Measurements from ENCODE around the gene XYLT2. TPM values are rescaled to one million over a fixed set of nuclear protein-coding genes. Genes with fewer than 3 reads are reported as not detected.

Gene XYLT2
- polyA plus RNA-seq, 4 donors, result 18.2 to 24.5 (median 19.1) TPM

DNA sequence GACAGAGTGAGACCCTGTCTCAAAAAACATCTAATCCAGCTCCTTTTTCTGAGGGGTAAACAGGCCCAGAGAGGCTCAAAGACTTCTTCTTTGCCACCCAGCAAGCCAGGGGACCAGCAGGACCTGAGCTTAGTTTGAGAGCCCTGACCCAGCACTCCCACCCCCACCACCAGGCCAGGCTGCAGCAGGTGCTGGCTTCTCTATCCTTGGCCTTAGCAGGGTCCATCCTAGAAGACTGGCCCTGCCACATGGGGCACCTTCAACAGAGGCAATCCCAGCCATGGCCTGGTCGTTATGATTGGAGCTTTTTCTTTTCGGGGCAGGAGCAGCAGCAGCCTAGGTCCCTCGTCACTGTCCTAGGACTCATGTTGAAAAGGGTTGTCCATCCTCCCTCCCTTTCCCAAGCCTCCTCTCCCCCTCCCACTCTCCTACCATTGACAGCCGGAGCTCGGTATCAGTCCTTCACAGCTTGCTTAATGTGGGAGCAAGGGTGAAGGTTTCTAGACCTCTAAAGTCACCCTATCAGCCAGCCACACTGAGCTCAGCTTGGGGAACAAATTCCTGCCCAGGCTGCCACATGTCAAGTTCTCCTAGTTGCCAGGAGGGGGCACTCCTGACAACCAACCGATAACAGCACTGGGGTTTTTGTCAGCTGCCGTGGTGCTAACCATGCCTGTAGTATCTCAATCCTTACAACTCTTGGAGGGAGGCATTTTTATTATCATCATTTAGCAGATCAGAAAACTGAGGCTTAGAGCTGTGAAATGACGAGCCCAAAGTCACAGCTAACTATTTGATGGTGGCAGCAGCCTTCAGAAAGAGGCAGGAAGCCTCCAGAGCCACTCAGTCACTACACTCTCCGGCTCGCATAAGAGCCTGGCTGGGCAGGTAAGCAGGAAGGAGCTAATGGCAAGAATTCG is 15.9 kb downstream of the XYLT2 start:
- DNase-seq (ENCODE audit: low read depth in 4 of 4, low spot score in 3 of 4), result peak in 1 of 4 donors; percentile 36

DNA sequence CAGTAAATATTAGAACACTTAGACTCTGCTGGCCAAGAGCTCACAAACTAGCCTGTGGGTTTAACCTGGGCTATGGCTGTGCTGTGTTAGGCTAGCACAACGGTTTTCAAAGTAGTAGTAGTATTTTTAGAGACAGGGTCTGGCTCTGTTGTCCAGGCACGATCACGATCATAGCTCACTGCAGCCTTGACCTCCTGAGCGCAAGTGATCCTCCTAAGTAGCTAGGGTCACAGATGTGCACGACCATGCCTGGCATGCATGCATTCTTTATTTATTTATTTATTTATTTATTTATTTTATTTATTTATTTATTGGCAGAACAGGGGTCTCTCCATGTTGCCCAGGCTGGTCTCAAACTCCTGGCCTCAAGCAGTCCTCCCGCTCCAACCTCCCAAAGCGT is 16.7 kb downstream of the XYLT2 start:
- DNase-seq (ENCODE audit: low read depth in 4 of 4, low spot score in 3 of 4), result no peak

DNA sequence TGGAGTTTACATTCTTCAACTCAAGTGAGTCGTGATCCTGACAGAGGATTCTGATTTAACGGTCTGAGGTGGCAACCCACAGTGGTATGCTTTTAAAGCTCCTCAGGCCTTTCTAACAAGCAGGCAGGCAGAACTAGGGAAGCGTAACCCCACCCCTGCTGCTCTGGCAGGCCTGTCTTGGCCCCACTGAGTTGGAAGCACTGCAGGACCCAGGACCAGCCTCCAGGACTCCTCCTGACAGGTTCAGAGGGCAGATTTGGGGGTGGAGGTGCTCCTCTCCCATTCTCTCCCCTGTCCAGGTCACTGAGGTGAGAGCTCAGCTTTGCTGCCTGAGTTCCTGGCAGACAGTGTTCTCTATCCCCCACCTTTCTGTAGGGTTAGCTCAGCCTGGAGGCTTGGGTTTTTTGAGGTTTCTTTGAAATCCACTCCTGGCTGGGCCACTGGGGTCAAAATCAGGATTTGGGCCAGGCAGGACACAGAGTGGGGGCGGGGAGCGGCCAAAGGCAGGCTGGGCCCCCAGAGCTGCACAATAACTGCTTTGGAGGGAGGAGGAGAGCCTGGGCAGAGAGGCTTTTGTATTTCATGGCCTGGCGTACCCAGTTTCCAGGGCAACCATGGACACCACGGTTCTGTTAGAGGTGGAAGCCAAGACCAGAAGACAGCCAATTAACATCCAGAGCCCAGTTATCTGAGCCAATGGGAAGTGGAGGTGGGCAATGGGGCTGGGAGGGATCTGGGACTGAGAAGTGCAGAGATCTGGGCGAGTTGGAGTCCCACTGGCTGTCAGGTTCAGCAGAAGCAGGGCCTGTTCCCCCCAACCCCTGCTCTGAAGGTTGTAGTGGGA is 17.5 kb downstream of the XYLT2 start:
- DNase-seq (ENCODE audit: low read depth in 4 of 4, low spot score in 3 of 4), result peak in 1 of 4 donors; percentile 25

DNA sequence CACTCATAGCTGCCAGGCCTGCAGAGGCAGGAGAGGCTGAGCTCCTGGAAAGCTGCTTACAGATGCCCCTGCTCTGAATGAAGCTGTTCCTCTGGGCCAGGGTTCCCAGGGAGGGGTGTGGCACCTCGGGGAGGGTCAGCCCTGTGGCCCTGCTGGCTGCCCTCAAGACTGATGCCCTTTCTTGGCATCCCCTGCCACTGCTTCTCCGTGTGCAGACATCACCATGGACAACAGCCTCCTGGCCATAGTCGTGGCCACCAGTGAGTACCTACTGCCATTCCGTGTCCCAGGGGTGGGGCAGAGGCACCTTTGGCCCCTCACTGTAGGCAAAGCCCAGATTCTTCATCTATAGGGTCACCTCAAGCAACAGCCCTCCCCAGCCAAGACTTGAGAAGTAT is 18.1 kb downstream of the XYLT2 start:
- no peak for DNase-seq (ENCODE audit: low read depth in 4 of 4, low spot score in 3 of 4)

DNA sequence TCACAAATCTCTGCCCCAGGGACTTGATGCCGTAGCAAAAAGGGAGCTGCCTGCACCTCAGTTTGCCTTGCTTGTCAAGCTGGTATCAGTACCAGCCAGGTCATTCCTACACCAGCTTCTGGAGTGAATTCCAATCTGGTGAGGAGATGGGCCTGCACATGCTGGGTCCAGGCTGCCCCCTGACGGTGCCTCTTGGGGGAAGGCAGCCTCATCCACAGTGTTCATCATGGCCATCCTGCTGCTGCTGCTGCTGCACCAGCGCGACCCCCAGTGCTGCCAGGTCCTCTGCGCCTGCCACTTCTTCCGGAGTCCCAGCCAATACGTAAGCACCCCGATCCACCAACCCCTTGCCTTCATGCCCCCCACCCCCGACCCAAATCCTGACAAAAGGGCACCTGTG is 18.8 kb downstream of the XYLT2 start:
- no peak for DNase-seq (ENCODE audit: low read depth in 4 of 4, low spot score in 3 of 4)

DNA sequence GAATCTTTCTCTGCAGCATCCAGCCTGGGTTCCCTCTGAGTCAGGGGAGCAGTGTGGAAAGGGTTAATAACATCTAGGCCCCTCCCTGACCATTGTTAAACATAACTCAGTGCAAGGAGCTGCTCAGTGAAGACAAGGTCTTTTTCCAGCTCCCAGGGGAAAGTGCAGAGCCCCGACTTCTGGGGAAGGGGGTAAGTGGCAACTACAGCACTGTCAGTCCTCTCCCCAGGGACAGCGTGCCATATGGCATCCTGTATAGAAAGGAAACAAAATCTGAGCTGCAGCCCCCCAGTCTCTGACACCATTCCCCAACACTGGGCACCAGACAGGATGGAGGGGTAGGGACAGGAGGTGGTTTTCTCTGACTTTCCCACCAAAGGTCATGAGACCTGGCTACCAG is 19.2 kb downstream of the XYLT2 start:
- DNase-seq (ENCODE audit: low read depth in 4 of 4, low spot score in 3 of 4), result no peak

DNA sequence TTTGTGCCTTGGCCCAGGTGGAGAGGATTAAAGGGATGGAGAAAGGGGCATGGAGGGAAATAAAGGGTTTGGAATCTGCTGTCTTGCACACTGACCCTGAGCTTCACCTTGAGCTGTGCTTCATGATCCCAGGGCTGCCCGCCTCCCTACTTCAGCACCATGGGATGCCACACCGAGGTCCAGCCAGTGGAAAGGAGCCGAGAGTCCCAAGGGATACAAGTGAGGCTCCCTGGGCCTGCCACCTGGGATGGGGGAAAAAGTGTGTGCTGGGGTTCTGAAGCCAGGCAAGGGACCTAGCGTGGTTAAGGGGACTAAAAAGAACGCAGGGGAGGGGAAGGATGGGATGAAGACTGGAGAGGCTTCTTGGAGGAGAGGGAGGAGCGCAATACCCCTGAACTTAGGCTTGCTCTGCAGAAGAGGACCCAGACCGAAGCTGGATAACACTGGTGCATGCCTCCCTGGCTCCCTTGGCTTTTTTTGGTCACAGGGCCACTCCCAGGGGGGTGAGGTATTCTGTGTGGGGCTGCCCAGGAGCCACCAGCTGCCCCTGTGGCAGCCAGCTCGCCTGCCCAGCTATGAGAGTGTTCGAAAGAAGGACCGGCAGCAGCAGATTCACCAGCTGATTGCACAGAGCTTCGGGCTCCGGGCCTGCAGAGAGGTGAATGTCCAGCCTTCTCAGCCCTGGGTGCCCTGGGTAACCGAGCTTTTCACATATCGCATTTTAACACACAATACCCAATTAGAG is 19.9 kb downstream of the XYLT2 start:
- DNase-seq (ENCODE audit: low read depth in 4 of 4, low spot score in 3 of 4), result no peak

DNA sequence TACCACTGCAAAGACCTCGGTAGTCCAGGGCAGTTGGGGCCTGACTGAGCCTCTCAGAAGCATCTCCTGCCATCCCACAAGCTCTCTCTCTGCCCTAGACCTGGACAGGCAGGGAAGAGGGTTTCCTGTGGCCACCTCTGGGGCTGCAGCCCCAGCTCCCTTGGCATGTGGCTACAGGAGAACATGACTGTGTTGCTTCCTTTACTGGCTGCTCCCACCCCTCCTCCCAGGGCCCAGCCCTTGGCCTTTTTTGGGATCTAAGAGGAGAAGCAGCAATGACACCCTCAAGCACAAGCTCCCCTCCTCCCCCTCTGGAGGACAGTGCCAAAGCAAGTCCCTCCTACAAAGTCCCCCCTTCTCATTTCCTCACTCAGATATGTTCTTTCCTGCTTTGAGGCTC is 21.5 kb downstream of the XYLT2 start:
- DNase-seq (ENCODE audit: low read depth in 4 of 4, low spot score in 3 of 4), result no peak

DNA sequence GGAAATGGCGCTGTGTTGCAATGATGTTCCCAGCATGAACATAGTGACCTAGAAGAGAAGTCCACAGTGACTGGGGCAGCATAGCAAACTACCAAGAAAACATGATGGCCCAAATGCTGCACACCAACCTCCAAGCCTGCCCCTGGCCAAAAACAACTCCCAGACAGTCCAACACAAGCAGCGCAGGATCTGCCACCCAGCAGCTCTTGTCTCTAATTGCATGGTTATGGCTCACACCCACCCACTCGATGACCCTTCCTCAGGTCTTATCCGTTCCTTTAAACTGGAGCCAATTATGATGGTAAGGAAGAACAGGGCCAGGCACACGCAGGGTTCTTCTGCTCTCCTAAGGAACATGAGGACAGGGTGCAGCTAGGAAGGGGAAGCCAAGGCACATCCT is 24.1 kb downstream of the XYLT2 start:
- DNase-seq (ENCODE audit: low read depth in 4 of 4, low spot score in 3 of 4), result no peak

DNA sequence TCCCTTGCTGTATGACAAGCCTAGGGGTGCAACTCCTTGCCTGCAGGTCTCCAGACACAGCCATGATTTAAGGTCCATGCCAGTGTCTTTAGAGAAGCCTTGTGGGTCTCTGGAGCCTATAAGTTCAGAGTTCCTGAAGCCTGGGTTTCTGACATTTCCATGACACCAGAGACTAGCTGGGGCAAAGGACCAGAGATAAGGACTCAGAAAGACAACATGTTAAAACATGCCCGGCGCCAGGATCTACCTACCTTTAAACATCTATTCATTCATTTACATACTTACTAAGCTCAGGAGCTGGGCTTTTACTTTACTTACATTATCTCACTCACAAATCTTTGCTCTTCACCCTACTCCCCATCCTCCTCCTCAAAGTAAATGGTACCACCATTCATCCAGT is 25.6 kb downstream of the XYLT2 start:
- DNase-seq (ENCODE audit: low read depth in 4 of 4, low spot score in 3 of 4), result no peak

DNA sequence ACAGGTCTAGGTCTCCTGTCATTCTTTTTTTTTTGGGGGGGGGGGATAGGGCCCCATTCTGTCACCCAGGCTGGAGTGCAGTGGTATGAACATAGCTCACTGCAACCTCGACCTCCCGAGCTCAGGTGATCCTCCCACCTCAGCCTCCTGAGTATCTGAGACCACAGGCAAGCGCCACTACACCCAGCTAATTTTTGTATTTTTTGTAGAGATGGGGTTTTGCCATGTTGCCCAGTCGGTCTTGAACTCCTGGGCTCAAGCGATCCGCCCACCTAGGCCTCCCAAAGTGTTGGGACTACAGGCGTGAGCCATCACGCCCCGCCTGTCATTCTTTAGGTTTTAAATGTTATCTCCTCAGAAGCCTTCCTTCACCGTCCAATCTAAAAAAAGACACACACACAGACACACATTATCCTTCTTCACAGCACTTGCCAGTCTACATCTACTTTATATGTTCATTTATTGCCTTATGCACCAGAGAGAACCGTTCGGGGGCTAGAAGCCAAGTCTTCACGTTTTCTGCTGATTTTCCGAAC is 26.4 kb downstream of the XYLT2 start:
- no peak for DNase-seq (ENCODE audit: low read depth in 4 of 4, low spot score in 3 of 4)

DNA sequence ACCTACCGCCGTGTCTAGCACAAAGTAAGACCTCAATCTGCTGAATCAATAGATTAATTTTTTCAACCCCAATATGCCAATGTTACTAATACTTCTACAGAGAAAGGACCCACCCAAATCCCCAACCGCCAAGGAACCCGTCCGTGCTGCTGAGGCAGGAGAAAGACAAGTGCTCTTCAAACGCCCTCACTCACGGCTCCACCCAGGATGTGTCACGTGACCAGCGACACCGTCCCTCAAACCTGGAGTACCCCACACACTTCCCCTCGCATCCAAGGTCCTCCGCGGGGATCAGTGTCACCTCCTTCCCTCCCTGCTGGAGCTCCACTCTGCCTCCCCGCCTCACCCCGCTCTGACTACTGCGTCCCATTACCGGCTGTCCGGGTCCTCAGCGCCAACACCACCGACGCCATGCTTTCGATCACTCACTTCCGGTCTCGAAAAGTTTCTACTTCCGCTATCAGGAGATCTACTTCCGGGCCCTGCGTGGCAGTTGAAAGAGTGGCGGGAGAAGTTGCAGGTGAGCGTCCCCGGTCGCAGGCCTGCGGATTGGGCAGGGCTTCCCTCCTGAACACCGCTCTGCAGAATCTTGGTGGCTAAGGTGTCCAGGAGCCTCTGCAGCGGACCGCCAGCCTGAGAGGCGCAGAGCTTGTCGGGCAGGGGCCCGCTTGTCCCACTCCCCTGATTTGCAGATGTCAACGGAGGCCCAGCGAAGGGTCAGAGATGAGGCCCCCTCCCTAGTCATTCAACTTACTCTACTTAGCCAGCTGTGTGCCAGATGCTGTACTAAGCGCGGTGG is 27.0 kb downstream of the XYLT2 start, which contains the start of the genes EME1 and MRPL27:
EME1 (plus strand) TSS at position 472 of the 799 bp plus-strand sequence. CDS start 1,980 bp downstream, outside the sequence.
MRPL27 (minus strand) TSS at position 427 of the 799 bp plus-strand sequence; CDS start at position 413, 14 bp downstream.
- DNase-seq (ENCODE audit: low read depth in 4 of 4, low spot score in 3 of 4), result peak; percentile 83 to 92 (median 84)

DNA sequence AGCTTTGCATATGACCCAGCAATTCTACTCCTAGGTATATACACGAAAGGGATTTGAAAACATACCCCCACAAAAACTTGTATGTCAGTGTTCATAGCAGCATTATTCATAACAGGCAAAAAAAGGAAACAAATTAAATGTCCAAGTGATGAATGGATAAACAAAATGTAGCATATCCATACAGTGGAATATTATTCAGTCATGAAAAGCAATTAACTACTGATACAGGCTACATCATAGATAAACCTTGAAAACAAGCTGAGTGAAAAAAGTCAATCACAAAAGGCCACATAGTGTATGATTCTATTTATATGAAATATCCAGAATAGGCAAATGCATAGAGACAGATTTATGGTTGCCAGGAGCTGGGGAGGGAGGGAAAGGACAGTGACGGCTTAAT is 27.8 kb downstream of the XYLT2 start:
- DNase-seq (ENCODE audit: low read depth in 4 of 4, low spot score in 3 of 4), result no peak

DNA sequence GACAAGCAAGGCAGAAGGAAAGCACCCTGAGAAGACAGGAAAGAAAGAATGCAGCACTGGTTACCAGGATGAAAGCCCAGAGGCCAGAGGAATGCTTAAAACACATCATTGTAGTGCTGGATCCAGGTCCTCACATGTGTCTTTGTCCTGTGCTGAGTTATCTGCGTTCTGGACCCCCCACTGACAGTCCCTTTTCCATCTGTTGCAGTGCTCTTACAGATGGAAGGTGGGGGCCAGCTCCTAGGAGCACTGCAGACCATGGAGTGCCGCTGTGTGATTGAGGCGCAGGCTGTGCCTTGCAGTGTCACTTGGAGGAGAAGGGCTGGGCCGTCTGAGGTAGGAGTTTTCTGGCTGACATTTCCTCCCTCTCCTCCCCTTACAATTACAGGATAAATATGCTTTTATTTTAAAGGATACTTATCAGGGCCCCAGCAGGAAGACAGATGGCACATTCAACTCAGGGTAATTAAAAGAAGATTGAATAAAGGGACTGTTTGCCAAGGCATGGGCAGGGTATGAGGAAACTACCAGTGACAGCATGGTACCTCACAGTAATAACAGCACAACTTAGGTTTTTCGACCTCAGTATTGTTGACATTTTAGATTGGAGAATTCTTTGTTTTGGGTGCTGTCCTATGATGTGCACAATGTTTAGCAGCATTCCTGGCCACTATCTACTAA is 30.1 kb downstream of the XYLT2 start:
- DNase-seq (ENCODE audit: low read depth in 4 of 4, low spot score in 3 of 4), result no peak

DNA sequence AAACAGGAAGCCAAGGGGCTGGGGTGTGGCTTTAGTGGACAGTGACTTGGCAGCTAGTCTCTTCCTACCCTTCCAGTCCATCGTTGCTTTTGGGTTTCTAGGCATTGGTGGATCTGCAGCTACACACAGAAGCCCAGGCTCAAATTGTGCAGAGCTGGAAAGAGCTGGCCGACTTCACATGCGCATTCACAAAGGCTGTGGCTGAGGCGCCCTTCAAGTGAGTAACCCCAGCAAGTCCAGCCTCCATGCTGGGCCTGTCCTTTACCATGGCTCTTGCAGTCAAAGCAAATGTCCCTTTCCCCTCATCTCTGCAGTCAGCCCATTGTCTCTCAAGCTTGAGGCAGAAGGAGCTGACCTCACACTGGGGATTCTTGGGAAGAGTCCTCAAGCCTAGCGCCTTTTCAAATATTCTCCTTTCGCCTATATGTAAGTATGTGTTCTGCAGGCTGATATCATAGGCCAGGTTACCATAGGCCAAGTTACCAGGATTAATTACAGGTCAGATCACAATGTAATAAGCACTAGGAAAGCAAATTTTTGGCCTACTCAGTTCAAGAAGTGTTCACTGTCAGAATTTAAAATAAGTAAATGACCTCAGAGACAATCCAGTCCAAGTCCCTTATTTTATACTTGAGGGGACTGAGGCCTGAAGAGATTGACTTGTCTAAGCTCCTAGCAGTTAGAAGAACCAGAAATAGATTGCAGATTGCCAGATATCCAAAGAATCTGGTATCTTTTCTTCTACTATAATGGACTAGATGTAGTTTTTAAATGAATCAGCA is 33.6 kb downstream of the XYLT2 start:
- DNase-seq (ENCODE audit: low read depth in 4 of 4, low spot score in 3 of 4), result no peak

DNA sequence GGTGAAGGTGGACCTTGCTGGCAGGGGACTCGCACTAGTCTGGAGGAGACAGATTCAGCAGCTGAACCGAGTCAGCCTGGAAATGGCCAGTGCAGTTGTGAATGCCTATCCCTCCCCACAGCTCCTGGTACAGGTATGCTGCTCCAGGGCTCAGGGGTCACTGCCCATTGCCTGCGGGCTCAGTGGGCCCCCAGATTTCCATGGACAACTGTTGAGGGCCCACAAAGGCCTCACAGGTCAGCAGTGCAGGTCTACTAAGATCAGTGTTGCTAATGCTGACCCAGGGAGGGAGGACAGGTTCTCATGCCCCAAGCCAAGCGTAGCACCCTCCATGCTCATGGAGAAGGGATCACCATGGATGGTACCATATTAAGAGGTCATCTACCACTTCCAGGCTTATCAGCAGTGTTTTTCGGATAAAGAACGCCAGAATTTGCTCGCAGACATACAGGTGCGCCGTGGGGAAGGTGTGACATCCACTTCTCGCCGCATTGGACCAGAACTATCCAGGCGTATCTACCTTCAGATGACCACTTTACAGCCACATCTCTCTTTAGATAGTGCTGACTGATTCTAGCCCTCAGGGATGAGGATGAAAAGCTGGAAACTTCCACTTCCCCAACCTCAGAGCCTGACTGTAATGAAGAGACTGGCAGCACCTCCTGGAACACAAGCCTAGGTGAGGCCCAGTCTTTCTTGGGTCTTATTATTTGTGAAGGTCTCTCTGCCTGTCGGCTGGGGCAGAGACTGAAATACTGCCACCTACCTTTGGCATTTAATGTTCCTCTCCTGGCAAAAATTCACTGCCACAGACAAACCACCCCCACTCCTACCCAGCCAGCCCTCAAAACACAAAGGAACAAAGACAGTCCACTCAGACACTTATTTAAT is 34.7 kb downstream of the XYLT2 start:
- DNase-seq (ENCODE audit: low read depth in 4 of 4, low spot score in 3 of 4), result no peak

DNA sequence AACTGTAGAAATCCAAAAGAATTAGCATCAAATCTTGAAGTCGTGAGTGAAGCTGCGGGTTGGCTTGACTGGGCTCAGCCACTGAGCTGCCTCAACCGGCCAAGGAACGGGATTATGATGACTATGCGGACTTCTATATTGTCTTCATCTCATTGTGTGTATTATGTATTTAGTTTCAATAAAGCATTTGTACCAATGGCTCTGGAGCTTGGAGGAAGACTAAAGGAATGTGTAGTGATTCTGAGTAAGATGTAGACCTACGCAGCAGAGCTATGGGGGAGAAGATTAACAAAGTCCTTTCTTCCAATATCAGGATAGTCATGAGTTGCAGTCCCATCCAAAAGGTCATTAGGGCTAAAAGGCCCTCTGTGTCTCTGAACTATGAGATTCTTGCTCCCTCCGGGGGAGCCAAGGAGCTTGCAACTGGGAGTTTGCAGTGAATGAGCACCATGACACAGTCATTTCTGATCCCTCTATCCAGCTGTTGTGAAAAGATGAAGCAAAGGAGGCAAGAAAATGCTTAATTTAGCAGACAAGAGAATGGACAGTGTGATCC is 35.4 kb downstream of the XYLT2 start:
- no peak for DNase-seq (ENCODE audit: low read depth in 4 of 4, low spot score in 3 of 4)
